Fibroblast of lung (primary cell): ENCODE measurements around the gene NTRK3.

Experiments used
- EZH2 ChIP-seq: IDR thresholded peaks from 2 replicates; pipeline ENCODE4 v1.5.1; 2012; ENCODE audit warnings: low read length, control low read depth, mild to moderate bottlenecking; ENCODE audit errors: missing control alignments
- TF ChIP-seq, protein P1 (sequence below), 2 donors: IDR thresholded peaks in 1 of 2; conservative IDR thresholded peaks in 1 of 2; 1 replicate in 1 of 2; 2 replicates in 1 of 2; pipeline ENCODE4 v1.5.1; 2011 to 2012; ENCODE audit warnings: low read length in 2 of 2, control low read depth in 1 of 2, inconsistent platforms in 1 of 2, low read depth in 1 of 2, mild to moderate bottlenecking in 1 of 2

DNA sequence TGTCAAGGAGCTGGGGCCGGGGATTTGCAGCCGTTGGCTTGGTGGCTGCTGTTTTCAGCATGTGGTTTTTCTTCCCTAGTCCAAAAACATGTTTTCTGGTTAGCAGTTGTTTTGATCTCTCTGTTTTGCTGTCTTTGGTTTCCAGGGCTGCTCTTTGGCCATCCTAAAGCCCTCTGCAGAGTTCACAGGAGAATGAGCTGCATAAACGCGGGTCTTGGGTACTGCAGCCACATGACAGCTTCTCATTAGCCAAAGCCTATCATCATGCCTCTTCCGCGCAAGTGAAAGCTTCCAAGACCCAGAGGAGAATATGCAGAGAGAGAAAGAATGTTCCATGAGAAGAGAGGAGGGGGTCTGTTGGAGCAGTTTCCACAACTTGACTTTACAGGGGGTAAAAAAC is 138.5 kb downstream of the NTRK3 start:
- TF ChIP-seq, protein P1, sequence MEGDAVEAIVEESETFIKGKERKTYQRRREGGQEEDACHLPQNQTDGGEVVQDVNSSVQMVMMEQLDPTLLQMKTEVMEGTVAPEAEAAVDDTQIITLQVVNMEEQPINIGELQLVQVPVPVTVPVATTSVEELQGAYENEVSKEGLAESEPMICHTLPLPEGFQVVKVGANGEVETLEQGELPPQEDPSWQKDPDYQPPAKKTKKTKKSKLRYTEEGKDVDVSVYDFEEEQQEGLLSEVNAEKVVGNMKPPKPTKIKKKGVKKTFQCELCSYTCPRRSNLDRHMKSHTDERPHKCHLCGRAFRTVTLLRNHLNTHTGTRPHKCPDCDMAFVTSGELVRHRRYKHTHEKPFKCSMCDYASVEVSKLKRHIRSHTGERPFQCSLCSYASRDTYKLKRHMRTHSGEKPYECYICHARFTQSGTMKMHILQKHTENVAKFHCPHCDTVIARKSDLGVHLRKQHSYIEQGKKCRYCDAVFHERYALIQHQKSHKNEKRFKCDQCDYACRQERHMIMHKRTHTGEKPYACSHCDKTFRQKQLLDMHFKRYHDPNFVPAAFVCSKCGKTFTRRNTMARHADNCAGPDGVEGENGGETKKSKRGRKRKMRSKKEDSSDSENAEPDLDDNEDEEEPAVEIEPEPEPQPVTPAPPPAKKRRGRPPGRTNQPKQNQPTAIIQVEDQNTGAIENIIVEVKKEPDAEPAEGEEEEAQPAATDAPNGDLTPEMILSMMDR (conservative IDR thresholded peaks at IDR 0.05 in 1 of 2, IDR thresholded peaks at IDR 0.05 in 1 of 2; ENCODE audit: low read depth in 1 of 2, low read length in 2 of 2) = no peak
- no peak for TF ChIP-seq EZH2
